ENCODE results near the gene RSPO1.

The RSPO1 gene

DNA sequence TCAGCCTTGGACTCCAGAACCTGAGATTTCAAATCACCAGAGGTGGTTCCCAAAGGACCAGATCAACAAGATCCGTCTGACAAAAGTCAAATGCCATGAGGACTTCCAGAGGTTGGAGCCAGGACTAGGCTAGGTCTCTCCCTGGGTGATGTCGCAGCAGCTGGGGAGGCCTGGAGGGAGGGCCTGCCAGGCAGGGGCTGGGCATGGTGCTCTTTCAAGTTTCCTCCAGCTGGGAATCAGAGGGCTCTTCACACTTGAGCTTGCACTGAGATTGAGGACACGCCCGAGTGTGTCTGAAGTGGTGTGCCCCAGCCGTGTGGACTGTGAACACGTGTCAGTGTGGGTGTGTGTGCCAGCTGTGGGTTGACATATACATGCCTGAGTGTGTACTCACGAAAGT lies 21.3 kb upstream of the RSPO1 start:
- DNase-seq: no peak

GRCh38 chr1:37655274-37655673 lies 20.6 kb upstream of the RSPO1 start:
- DNase-seq: no peak

DNA sequence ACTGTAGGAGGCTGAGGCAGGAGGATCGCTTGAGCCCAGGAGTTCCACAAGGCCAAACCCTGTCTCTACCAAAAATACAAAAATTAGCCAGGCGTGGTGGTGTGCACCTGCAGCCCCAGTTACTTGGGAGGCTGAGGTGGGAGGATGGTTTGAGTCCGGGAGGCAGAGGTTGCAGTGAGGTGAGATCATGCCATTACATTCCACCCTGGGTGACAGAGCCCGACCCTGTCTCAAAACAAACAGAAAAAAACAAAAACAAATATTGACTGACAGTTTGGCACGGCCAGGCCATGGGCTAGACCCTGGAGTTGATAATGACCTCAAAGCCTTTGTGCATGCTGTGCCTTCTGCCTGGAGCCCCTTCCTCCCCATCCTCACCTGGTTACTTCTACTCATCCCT lies 19.2 kb upstream of the RSPO1 start:
- no peak for DNase-seq

DNA sequence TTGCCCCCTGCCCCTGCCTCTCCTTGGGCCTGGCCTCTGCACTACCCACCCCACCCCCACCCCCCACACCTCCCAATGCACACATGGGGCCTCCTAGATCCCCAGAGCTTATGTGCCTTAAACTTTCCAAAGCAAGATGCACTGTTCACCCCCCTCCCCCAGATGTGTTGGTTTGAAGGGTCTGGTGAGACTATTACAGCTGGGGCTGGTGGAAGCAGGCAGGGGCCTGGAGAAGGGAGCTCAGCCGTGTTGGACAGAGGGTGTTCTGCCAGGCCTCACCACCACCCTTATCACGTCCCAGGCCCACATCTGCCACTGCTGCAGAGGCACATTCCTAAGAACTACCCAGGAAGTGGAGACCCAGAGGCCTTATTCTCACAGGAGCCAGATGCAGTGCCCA lies 18.3 kb upstream of the RSPO1 start:
- no peak for DNase-seq

- no peak for DNase-seq
Measured at GRCh38 chr1:37651803-37652202, 17.1 kb upstream of the RSPO1 start.

DNA sequence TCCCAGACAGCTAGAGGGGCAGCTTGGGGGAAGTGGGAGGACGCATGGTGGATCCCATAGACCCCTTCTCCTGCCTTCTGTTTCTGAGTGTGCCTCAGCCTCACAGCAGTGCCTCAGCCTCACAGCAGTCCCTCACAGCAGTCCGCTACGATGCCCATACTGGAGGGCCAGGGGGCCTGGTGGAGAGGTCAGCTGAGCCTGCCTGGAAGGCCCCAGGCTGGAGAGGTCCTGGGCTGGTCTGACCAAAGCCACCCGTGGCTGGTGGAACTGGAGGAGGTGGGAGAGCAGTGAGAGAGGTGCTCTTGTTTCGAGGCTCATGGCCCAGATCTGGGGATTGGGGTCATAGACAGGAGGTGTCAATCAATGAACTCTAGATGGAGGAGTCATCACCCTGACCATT lies 16.0 kb upstream of the RSPO1 start:
- no peak for DNase-seq

GRCh38 chr1:37650173-37650572 lies 15.5 kb upstream of the RSPO1 start:
- DNase-seq: no peak

GRCh38 chr1:37647281-37647680 lies 12.6 kb upstream of the RSPO1 start:
- DNase-seq: no peak

DNA sequence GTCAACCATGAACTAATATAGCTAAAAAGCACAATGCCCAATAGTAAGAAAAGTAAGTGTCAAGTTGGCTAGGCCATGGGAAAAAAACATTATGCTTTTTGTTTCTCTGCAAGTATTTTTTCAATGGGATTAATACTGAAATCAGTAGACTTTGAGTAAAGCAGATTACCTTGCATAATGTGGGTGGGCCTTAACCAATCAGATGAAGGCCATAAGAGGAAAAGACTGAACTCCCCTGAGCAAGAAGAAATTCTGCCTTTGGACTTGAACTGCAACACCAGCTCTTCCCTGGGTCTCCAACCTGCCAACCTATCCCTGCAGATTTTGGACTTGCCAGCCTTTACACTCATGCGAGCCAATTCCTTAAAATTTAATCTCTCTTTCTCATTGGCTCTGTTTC lies 6.4 kb upstream of the RSPO1 start:
- DNase-seq: no peak

DNA sequence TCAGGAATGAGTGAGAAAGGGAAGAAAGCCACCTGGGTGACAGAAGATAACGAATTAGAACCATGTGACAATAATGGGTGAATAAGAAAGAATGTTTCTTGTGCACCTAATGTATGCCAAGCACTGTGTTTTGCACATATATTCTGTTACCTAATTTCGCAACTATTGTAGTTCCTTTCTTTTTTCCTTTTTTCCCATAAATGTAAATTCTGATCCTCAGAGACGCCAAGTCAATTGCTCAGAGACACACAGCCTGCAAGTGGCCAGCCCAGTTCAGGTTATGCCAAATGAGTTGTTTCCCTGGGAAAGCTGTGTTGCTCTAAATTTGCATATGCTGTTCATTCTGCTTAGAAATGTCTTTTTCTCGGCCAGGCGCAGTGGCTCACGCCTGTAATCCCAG lies 1.7 kb upstream of the RSPO1 start:
- DNase-seq: no peak

DNA sequence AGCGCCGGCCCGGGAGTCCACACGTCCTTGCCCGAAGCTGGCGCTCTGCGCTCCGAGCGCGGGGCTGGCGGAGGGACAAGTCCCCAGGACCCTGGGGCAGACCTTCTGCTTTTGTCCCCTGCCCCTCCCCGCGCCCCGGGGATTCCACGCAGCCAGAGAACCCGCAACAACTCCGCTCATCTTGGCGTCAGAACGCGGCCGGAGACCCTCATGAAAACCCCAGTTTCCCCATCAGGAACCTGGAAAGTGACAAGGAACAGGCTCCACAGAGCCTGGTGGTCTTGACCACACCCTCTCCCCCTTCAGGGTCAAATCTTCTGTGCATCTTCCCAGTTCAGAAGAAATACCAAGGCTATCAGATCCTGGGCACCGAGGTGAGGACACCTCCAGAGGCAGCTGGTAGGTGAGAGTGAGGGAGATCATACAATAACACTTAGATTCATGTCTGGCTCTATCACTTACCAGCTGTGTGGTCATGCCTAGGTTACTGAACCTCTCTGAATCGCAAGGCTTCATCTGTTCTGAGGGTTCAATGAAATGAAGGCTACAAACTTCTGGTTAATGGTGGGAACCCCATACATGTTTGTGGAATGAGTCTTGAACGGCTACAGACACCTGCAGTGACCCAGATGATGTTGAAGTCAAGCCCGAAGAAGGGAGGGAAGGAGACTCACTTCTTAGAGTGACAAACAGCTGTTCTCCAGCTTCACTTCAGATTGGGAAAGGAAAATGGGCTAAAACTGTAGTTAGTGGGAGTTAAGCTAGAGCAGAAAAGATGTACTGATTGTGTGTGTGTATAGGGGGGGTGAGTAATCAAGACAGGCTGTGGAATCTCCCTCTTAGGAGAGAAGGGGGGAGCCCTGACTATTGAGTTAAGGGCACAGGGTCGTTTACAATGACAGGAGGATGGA lies 555 bp upstream of the RSPO1 start:
- DNase-seq: no peak

- no peak for DNase-seq
Measured at GRCh38 chr1:37633938-37634243, 801 bp downstream of the RSPO1 start.

GRCh38 chr1:37633040-37633937 lies 1.4 kb downstream of the RSPO1 start:
- no peak for DNase-seq

- DNase-seq: no peak
Measured at GRCh38 chr1:37631036-37631435, 3.7 kb downstream of the RSPO1 start.

- no peak for DNase-seq
Measured at GRCh38 chr1:37630426-37631028, 4.2 kb downstream of the RSPO1 start.

- no peak for DNase-seq
Measured at GRCh38 chr1:37629726-37630425, 4.8 kb downstream of the RSPO1 start.

DNA sequence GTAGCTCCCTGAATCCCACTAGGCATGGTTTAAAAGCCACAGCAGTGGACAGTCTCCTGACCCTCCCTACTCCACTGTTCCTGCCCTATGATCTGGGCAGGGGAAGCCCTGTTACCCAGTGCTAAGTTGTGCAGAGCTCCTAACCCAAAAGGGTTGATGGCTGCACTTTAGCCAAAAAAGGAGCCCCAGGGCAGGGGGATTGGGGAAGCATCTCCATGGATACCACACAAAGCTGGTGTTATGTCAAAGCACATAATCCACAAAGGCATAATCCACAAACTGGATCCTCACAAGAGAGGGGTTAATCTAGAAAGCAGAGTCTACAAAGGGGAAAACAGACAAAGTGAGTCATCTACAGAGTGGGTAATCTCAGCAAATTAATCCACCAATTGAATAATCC lies 5.7 kb downstream of the RSPO1 start:
- DNase-seq: no peak

DNA sequence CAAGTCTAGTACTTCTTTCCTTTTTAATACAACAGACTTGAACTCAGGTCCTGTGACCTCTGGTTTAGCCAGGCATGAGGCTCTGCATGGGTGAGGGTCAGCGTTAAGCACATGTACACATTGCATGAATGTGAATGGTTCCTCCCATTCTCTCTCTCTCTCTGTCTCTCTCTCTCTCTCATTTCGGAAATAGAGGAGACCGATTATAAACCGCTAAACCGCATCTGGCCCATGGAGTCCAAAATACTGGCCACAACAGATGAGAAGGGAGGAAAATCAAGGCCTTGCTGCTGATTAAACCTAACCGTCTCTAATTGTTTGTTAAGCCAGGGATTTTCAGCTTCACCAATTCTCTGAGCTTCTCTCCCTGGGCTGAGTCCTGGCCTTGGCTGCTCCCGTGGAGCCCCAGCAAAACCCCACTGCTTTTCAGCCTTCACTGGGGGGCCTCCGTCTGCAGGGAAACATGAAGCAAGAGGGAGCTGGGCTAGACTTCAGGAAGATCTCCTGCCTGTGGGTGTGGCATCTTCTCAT lies 6.6 kb downstream of the RSPO1 start:
- DNase-seq: no peak

GRCh38 chr1:37622131-37622530 lies 12.6 kb downstream of the RSPO1 start:
- no peak for DNase-seq

- no peak for DNase-seq
Measured at GRCh38 chr1:37621326-37621870, 13.3 kb downstream of the RSPO1 start.

GRCh38 chr1:37620707-37621106 lies 14.0 kb downstream of the RSPO1 start:
- no peak for DNase-seq

DNA sequence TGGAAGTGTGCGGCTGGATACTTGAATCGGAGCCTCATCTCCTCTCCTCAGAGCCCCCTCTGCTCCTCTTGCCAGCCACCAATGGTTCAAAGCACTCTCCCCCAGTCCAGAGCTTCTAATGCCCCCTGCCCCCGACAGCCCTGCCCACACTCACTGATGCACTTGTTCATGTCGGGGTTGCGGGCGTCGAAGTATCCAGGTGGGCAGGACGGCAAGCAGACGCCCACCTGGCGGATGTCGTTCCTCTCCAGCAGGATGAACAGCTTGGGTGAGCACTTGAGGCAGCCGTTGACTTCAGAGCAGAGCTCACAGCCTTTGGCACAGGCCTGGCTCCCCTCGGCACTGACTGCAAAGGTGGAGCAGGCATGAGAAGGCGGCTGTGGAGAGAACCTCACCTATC lies 18.4 kb downstream of the RSPO1 start:
- no peak for DNase-seq

GRCh38 chr1:37614105-37614504 lies 20.6 kb downstream of the RSPO1 start:
- no peak for DNase-seq
